Measurements from ENCODE around the gene DAZ4.
"Not testable (repeated sequence)": the region's sequence is repeated elsewhere in the genome, so short reads cannot be mapped to it uniquely, and the experiment has no call there.

Gene DAZ4

GRCh38 chrY:24833619-24834018, at the start of gene DAZ4:
Gene DAZ4 (plus strand): TSS chrY:24833919. CDS start chrY:24834127, 208 bp downstream.
- DNase-seq (ENCODE audit: extremely low read depth, low read depth); H3K4me3 ChIP-seq (replicated peaks; ENCODE audit: low read depth, low read length): not testable (repeated sequence)

- not testable (repeated sequence) for DNase-seq (ENCODE audit: extremely low read depth, low read depth); H3K4me3 ChIP-seq (replicated peaks; ENCODE audit: low read depth, low read length)
Observed at GRCh38 chrY:24813293-24813692, 20.4 kb upstream of the DAZ4 start, which contains the start of gene DAZ3. Gene DAZ3 (minus strand): TSS chrY:24813393. CDS start chrY:24813185, 208 bp downstream.

GRCh38 chrY:24821836-24822235, 11.9 kb upstream of the DAZ4 start:
- not testable (repeated sequence) for H3K4me3 ChIP-seq (replicated peaks; ENCODE audit: low read depth, low read length); DNase-seq (ENCODE audit: extremely low read depth, low read depth)

- not testable (repeated sequence) for DNase-seq (ENCODE audit: extremely low read depth, low read depth); H3K4me3 ChIP-seq (replicated peaks; ENCODE audit: low read depth, low read length)
Observed at GRCh38 chrY:24824184-24824879, 9.4 kb upstream of the DAZ4 start.

GRCh38 chrY:24825069-24825468, 8.7 kb upstream of the DAZ4 start:
- H3K4me3 ChIP-seq (replicated peaks; ENCODE audit: low read depth, low read length); DNase-seq (ENCODE audit: extremely low read depth, low read depth): not testable (repeated sequence)

Measured in HFF-Myc (cell line).